ENCODE measurements around the gene FAM174B.

The FAM174B gene

DNA sequence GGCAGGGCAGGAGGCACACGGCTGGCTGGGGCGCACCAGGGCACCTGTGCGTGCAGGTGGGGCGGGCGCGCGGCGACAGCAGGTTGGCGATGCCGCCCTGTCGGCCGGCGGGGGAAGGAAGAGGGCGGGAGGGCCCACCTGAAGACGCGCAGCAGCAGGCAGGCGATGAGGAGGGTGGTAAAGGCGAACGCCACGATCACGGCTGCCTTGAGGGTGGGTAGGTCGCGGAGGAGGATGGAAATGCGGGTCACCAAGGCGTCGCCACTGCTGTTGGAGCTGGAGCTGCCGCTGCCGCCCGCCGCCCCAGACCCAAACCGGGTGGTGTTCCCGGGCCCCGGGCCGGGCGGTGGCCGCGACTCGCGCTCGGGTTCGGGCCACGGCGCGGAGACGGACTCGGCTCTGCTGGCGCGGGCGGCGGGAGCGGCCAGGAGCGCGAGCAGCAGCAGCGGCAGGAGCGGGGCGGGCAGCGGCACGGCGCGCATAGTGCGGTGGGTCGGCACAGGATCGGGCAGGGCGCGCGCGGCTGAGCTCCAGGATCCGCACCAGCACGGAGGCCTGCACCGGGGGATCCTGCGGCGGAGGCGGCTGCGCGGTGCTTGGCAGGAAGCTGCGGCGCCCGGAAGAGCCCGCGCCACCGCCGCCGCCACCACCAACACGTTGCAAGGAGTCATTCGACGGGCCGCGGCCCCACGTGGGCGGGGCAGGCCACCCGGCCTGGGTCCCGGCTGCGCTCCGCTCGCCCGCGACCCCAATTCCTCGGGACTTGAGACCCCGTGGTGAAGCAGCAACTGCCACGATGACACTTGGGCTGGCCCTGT lies at the start of gene FAM174B:
TSS of gene FAM174B (minus strand) at position 598 of the 818 bp plus-strand sequence.
- DNase-seq: peak; percentile 76

DNA sequence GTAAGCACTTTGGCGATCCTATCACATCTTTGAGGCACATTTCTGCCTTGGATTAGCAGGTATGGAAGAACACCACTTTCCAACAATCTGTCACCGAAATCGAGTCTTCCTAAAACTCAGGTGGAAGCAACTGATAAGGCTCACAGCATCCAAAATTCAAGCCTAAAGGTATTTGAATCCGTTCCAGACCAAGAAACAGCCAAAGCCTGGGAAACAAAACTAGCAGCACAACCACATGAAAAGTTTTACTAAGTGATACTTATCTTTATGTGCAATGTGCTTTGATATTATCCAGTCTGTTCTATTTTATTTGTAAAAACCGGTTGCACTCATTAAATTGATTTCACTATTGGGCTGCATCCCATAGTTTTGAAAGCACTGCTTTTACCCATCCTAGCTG lies 40.5 kb upstream of the FAM174B start:
- DNase-seq: no peak

DNA sequence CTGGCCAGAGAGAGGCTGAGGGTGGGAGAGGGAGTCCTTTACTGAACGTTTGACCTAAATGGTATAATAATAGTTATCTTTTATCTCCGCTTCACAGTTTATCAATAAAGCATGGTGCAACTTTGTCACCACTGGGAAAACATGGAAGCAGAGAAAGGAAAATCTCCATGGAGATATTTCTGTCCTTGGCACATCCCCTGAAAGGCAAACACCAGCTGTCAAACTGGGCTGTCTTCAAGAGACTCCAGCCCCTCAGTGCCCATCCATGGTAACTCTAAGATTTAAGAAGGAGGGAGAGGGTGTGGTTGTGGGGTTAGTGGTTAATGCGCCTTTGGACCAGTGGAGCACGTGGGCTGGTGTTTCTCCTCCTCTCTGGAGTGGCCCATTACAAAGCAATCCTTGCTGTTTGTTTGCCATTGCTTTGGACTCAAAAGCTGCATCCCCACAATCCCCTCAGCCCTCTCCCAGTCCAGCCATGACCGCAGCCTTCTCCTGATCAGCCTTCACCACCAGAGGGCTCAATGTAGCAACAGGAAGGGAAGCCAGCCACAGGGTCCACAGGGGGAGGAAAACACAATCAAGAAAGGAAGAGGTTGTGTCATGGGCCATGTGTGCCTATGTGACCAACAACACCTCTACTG lies 38.2 kb upstream of the FAM174B start:
- peak; percentile 51 for DNase-seq

DNA sequence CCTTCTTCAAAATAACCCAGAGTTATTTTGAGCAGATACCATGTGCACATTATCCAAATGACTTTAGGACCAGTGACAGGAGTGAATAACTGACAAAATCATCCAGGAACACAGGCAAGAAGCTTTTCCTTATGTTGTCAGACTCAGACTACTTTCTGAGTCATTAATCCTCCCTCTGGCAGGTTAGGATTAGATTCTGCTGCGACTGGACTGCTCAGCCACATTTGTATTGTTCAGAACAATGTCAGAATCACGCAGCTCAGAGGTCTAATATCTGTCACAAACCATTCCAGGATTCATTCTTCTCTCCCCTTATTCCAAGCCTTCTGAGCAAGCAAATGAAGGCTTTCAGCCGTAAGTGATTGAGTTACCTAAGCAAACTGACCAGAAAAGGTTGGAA lies 34.8 kb upstream of the FAM174B start:
- DNase-seq: no peak

DNA sequence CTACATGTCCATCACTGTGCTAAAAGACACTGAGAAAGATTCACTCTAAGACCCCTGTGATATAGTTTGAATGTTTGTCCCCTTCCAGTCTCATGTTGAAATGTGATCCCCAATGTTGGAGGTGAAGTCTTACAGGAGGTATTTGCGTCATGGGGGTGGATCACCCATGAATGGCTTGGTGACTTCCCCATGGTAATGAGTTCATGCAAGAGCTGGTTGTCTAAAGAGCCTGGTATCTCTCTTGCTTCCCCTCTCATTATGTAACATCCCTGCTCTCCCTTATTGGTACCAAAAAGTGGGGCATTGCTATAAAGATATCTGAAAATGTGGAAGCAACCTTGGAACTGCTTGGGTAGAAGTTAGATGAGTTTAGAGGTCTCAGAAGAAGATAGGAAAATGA lies 32.2 kb upstream of the FAM174B start:
- no peak for DNase-seq

DNA sequence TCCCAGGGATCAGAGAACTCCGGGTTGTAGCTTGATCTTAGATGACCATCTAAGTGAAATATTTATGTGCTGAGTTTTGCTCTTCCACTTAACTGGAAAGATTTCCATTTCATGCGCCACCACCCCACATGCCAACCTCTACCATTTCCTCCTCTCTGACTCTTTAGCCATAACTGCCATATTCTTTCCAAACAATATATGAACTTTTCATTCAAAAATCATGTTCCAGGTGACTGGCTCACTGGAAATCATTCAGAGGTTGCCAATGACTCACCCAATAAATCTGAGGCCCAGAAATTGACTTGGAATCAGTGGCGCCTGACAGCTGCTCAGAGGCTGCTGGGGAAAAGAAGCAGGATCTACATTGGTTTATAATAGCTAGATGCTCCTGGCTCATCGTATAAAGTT lies 31.6 kb upstream of the FAM174B start:
- no peak for DNase-seq

DNA sequence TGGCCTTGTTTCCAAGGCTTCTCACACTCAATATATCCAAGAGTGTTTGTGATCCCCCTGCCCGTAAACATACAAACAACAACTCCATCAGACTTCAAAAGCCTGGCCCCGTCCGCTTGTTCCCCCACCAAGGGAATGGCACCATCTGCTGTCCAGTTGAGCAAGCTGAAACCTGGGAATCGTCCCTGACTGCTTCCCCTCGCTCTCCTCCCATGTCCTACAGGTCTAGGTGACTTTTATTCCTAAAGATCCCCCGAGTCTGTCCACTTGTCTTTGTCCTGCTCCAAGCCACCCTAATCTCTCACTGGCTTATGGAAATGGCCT lies 27.9 kb upstream of the FAM174B start:
- DNase-seq: peak; percentile 42

DNA sequence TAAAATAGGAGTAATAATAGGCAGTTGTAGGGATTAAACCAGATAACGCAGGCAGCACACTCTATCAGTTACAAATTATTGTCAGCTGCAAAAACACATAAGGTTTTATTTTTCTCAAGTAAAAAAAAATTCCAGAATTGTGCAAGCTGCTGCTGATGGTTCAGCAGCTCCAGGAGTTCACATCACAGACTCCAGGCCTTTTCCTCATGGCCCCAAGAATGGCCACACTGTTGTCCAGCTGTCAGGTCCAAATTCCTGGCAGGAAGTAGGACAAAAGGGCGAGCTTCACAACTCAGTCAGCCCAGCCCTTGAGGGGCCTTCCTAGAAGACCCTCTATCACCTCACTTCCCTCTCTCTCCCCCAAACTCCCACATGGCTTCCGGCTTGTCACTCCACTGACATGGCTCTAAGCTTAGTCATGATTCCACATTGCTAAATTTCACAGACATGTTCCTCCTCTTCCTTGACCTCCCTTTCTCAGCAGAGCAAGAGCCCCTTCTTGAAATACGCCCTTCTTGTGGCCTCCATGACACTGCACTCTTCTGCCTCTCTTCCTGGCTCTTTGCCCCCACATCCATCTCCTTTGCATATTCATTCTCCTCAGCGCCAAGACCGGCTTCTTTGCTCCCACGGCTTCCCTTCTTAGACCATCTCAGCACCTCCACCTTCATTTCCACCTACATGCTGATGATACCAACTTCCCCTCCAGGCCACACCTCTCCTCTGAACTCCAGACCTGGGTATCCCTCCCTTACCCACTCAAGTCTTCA lies 27.4 kb upstream of the FAM174B start:
- DNase-seq: no peak

DNA sequence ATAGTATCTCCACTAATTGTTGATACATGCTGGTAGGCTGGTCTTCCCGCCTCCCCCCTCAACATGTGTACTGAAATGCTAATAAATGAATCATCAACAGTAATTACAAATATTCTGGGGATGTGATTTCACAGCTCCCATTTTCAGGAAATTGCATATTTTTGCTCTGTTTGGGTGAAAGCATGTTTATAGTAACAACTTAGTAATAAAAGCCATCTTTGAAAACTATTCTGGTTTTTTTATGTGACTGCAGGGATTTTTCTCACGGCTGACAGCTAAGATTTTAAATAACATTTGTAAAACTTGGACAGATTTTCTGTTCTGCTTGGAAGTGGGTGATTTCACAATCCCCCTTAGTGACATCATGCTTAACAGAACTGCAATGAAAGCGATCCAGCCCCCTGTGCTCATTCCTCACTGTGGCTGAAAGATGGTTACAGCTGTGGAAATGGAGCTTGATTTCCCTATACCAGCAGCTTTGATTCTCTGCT lies 25.6 kb upstream of the FAM174B start:
- DNase-seq: no peak

DNA sequence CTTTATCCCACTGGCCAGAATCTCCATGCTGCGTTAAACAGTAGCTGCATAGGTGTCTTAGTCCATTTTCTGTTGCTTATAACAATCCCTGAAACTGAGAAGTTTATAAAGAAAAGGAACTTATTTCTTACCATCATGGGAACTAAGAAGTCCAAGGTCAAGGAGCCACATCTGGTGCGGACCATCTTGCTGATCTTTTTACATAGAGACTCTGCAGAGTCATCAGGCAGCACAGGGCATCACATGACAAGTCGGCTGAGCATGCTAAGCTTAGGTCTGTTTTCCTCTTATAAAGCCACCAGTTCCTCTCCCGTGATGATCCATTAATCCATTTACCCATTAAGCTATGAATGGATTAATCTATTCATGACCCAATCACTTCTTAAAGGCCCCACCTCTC lies 22.4 kb upstream of the FAM174B start:
- no peak for DNase-seq

DNA sequence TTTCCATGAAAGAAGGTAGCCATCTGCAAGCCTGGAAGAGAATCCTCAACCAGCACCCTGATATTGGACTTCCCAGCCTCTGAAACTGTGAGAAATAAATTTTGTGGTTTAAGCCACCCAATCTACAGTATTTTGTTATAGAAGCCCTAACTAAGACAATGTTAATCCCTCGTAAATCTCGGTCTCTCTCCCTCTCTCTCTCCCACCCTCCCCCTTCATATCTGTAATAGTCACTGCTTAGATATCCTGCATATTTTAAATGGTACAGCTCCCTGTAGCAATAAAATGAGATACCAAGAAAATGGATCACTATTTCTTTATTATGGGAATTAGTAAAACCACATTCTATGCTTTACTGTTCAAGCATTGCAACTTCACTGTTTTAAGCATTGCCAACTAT lies 21.0 kb upstream of the FAM174B start:
- DNase-seq: no peak

DNA sequence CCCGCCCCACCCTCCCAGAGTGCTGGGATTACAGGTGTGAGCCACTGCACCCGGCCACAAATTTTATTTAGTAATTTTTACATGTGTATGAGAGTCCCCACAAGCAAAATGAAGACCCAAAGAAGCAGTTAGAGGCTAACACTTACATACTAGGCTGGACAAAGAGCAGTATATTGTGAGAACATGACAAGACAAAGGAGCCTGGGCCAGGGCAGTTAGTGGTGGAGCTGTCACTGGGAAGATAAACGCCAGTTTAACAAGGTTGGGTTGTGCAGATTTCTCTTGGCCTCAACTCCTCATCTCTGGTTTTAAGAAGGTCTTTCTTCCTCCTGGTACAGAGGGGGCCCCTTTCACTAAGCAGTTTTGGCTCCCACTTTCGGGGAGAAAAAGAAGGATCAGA lies 19.9 kb upstream of the FAM174B start:
- no peak for DNase-seq

DNA sequence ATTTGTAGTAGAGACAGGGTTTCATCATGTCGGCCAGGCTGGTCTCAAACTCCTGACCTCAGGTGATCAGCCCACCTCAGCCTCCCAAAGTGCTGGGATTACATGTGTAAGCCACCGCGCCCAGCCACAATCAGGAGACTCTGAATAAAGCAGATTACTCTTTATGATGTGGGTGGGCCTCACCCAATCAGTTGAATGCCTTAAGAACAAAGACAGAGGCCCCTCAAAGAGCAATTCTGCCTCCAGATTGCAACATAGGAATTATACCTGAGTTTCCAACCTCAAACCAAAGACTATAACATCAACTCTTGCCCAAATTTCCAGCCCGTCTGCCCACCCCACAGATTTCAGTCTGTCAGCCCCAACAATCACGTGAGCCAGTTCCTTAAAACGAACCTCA lies 18.8 kb upstream of the FAM174B start:
- DNase-seq: no peak

DNA sequence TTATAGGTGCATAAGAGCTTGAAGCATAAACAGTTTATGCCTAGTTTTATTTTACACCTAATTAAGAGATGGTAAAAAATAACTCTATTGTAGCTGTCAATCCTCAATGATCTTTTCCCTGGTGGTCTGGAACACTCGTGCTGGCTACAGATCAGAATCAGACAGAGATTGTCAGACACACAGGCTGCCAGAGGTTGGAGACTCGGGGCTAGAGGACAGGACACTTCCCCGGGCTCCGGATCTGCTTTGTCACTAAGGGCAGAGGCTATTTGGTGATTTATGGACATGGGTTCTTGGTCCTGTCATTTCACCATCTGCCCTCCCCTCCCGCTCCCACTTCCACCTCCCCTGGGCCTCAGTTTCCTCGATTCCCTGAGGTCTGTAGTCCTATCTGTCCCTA lies 16.5 kb upstream of the FAM174B start:
- no peak for DNase-seq

DNA sequence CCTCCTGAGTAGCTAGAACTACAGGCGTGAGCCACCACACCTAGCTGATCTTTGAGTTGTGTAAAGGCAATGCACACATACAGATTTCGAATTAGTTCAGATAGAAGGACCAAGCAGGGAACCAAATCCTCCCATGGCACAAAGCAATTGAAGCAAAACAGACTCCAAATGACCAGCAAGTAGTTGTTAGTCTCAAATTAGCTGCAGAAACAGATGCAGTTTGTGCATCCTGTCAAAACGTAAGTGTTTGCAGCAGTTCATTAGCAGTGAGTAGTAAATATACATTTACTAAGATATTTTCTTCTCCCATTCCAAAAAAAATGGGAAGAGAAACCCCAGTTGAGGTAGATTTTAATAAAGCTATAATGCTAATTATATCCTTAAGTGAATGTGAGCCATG lies 15.8 kb upstream of the FAM174B start:
- DNase-seq: peak; percentile 14

DNA sequence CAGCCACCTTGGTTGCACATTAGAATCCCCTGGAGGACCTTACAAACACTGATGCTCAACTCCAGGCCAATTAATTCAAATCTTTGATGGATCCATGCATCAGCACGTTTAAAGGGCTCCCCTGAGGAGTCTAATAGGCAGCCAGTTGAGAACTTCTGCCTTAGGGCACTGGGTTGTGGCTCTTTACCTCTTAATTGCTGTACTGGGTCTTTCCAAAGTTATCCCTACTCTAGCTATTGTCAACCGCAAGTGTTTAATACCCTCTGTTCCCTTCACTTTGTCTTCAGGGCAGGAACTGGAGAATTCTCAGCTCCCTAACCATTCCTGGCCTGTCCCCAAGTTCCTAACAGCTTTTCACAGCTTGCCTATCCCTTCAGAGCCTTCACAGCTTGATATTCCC lies 15.0 kb upstream of the FAM174B start:
- peak; percentile 91 for DNase-seq

DNA sequence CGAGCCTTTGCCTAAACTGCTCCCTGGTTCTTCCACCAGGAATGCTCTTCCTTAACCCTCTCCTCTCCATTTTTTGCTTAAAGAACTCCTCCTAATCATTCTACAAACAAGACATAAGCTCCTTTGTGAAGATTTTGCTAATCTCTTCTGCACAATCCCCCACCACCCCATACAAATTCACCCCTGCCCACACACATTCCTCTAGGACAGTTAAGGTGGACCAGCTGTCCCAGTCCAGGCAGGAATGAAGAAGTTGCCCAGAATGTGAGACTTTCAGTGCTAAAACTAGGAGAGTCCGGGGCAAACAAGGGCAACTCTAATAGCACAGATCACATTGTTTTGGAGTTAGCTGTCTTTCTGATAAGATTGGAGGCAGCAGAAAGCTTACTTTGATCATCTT lies 13.9 kb upstream of the FAM174B start:
- DNase-seq: no peak

DNA sequence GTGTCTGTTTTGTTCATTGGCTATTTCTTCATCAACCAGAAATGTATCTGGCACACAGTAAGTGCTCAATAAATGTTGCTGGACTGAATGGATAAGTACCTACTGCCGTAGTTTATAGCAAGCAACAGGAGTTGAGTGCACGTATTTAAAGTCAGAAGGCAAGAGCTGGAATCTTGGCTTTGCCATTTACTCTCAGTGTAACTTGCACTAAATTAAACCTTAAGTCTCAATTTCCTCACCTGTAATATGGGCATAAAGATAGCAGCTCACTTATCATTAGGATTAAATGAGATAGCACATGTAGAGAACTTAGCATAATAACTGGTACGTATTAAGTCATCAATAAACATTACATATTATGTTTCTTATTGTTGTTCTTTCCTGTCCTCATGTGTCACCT lies 13.0 kb upstream of the FAM174B start:
- DNase-seq: no peak

DNA sequence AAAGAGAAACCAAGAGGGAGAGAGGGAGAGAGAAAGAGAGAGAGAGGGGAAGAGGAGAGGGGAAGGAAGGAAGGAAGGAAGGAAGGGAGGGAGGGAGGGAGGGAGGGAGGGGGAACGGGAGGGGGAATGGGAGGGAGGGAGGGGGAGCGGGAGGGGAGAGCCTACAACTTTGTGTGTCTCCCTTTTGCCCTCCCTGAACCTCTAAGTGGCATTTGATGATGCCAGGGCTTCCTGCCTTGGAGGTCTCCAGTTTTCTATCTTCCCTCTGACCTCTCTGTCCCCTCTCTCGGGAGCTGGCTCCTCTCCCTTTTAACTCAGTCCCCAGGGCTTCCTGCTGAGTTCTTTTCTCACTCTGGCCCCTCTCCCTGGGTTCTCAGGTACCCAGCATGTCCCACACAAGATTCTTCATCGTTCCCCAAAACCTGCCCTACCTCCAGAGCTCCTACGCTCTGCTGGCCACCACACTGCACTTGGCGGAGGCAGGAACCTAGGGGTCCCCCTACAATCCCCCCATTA lies 12.5 kb upstream of the FAM174B start:
- peak; percentile 48 for DNase-seq

DNA sequence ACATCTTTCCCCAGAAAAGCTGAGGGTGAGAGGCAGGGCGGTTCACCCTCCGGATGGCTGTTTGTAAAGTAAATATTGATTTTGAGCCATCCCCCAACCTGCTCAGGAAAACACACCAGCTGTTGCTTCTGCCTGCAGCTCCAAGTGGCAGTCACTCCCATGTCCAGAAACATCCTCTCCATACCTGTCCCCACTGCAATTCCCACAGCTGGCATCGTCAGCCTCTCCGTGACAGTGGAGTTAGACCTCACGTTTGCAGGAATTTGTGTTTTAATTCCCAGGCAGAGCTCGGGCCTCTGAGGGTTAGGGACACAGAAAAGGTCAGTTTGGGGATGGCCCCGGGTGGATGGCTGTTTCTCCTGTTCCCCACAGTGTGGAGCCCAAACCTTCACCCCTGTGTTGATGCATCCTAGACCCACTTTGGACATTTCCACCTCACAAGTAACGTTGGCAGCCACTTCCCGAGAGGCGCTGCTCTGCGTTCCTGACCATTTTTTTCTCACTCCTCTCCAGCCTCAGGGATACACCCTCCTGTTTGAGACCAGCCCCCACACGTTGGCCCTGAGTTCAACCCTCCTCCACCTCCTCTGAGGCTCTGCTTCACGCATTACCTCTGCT lies 11.8 kb upstream of the FAM174B start:
- DNase-seq: peak; percentile 90

DNA sequence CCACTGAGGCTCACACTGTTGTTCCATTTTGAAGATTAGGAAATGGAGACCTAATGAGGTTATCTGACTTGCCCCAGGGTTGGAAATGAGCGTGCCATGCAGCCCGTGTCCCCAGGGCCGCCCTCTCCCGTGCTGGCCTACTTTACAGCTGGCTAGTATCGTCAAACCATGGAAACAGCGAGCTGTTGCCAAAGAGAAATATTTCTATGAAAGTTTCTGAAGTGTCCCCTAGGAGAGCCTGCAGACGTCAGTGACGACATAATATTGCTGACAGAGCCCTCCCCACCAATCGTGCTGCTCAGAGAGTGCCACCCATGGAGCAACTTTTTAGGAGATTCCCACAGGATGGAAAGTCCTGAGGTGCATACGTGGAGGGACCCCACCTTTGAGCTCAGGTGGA lies 11.2 kb upstream of the FAM174B start:
- DNase-seq: peak; percentile 79

DNA sequence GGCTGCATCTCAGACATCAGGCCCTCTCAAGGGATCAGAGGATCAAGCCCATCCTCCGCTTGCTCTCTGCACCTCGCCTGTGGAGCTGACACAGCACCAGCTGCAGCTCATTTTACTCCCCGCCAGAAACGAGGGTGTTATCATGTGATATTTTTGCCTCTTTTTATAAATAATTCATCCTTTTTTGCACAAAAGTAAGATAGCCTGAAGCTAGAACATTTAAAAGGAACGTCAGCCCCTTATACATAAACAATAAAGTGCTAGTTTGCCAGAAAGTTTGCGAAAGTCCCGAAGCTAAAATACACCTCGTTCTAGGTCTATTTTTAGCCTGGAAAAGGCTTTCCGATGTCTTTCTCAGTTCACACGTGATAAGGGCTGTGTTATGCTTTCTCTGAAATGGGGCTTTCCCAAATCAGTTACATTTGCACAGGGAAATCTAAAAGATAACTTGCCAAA lies 9.6 kb upstream of the FAM174B start:
- DNase-seq: no peak
